Measurements from ENCODE around the gene RASGRF2. TPM values are rescaled to one million over a fixed set of nuclear protein-coding genes. Genes with fewer than 3 reads are reported as not detected.

The RASGRF2 gene
- total and polyA plus RNA-seq, 2 of the 8 experiments (the other 6 are each of a cell fraction or from before 2014, with no cell fraction given) = 2.6 to 29.5 TPM

DNA sequence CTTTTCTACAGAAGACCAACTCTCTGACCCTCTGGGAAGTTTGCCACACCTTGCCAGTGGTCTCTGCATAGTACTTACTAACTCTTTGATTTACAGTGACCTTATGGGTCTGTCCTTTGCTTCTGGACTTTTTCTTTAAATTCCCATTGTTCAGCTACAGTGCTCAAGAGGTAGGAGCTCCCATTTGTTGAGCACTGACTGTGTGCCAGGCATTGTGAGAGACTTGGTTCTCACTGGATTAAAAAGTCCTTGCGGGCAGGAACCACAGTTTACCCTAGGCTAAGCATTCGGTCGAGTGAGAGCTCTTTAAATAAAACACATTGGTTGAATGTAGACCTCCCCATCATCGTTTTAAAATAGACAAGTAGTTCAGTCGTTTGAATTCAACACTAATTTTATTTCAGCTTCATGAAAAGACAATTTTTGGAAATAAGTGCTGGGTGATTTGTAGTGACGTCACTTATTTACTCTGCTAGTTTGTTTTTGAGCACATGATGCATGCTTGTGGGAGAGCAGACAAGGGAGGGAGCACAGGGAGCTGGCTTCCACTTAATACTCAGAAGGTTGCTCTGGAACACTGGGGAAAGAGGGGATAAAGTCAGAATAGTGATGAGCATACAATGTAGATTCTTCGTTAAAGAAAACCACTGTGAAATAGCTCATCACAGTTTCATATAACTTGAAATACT lies 27.1 kb downstream of the RASGRF2 start:
- Histone ChIP-seq H4K8ac (ENCODE audit: extremely low read depth, insufficient read depth, low read length) (no peak overlapping the region), H3K23ac (ENCODE audit: insufficient read length) (no peak overlapping the region), H4K20me1 (replicated peaks in 1 of 2; ENCODE audit: control insufficient read depth in 1 of 2, insufficient read depth in 2 of 2, low read length in 2 of 2) (no peaks in the 10 kb centered on the region), H3K27ac (ENCODE audit: low read depth, low read length) (no peak overlapping the region), H3K4me1 (replicated peaks in 1 of 4; ENCODE audit: control insufficient read depth in 3 of 4, insufficient read depth in 4 of 4, low read length in 3 of 4) (peaks cover 2 to 8% (median 7%) of the 10 kb centered on the region in 4 experiments), H2AK5ac (ENCODE audit: low read depth, low read length) (no peak overlapping the region), H4K5ac (ENCODE audit: insufficient read length, low read depth, low read length) (no peak overlapping the region), H3K79me1 (ENCODE audit: low read depth, low read length) (no peaks in the 10 kb centered on the region), H2BK5ac (ENCODE audit: low read depth, low read length) (no peak overlapping the region), H3K23me2 (ENCODE audit: low read depth, low read length) (no peaks in the 10 kb centered on the region; the same call in 1 of the 2 replicates), H2AFZ (ENCODE audit: low read length) (no peak overlapping the region), H2BK120ac (replicated peaks; ENCODE audit: low read depth, low read length) (no peak overlapping the region), H3K27me3 (replicated peaks in 1 of 4; ENCODE audit: control insufficient read depth in 3 of 4, extremely low read depth in 1 of 4, insufficient read depth in 3 of 4, low read length in 3 of 4) (no peaks in the 10 kb centered on the region), H2BK15ac (ENCODE audit: low read length) (no peak overlapping the region), H3K36me3 (ENCODE audit: control insufficient read depth in 2 of 4, insufficient read depth in 4 of 4, low read length in 3 of 4) (no peaks in the 10 kb centered on the region), H3K18ac (ENCODE audit: extremely low read depth, low read length) (no peak overlapping the region), H3K14ac (ENCODE audit: insufficient read length) (no peak overlapping the region), H3K4me2 (ENCODE audit: insufficient read depth in 1 of 2, low read depth in 2 of 2, low read length in 2 of 2) (no peak overlapping the region), H3K4ac (replicated peaks; ENCODE audit: insufficient read length, low read depth, low read length) (no peak overlapping the region), H4K91ac (replicated peaks; ENCODE audit: insufficient read length, low read length) (no peak overlapping the region), H3K9ac (replicated peaks in 1 of 4; ENCODE audit: extremely low read depth in 1 of 4, low read depth in 3 of 4, low read length in 3 of 4) (no peak overlapping the region), H3K4me3 (ENCODE audit: extremely low read depth in 1 of 4, insufficient read depth in 2 of 4, low read depth in 3 of 4, low read length in 4 of 4) (no peak overlapping the region), H2BK20ac (ENCODE audit: low read length) (no peak overlapping the region), H3K9me3 (ENCODE audit: insufficient read depth in 2 of 2, low read depth in 1 of 2, low read length in 1 of 2) (no peaks in the 10 kb centered on the region), H3K56ac (replicated peaks; ENCODE audit: insufficient read length, low read depth, low read length) (no peak overlapping the region), H3K79me2 (ENCODE audit: control insufficient read depth in 1 of 2, insufficient read depth in 2 of 2, low read length in 2 of 2) (peaks cover 0 to 2% of the 10 kb centered on the region in 2 experiments; a peak in 2 of 4 replicates), H2BK12ac (ENCODE audit: low read depth, low read length) (0 out of 2 replicates have a peak overlapping the region, but pooled peaks have one; percentile 14)
- TF ChIP-seq CEBPB (IDR thresholded peaks at IDR 0.05; ENCODE audit: low read depth, low read length) (no peak), SUZ12 (IDR thresholded peaks at IDR 0.05; ENCODE audit: low read length) (no peak), SIX5 (IDR thresholded peaks at IDR 0.05; ENCODE audit: low read depth, low read length) (no peak), BCL11A (IDR thresholded peaks at IDR 0.05; ENCODE audit: low read depth in 2 of 2, low read length in 2 of 2) (no peak)
- no peak for FAIRE-seq
- DNase-seq (ENCODE audit: low read depth in 1 of 2, low spot score in 2 of 2) = no peak
- POLR2A ChIA-PET (ENCODE audit: partially characterized antibody) = no interaction called here
- CTCF ChIA-PET (ENCODE audit: partially characterized antibody) = interaction anchor here (0.6 to 1.4 kb wide), 8 partner anchors 12 to 301 kb away, joined by 3 to 7 read pairs (median 3); no protein-coding TSS in a partner anchor
- 83% methylated on average over 7 of the region's 7 CpGs; no CpG with 5 or more reads in 1 of the 2 experiments for WGBS, 2 experiments (ENCODE audit: extremely low coverage in 1 of 2, insufficient coverage in 1 of 2, insufficient read length in 1 of 2, insufficient replicate concordance in 2 of 2, low coverage in 1 of 2, low lambda C conversion rate in 2 of 2, missing lambda C conversion rate in 1 of 2)

Measured in H1 (cell line).